Thyroid gland (tissue), 4 donors: ENCODE results near the gene BLVRA.

Experiments
- POLR2A ChIP-seq, 2 donors: fragments of 450-650 bp; IDR thresholded peaks; one replicate each; pipeline ENCODE4 v1.6.1; 2017; ENCODE audit warnings: antibody characterized with exemption in 2 of 2, mild to moderate bottlenecking in 2 of 2, moderate library complexity in 1 of 2
- TF ChIP-seq, protein P1 (sequence below), 6 experiments: fragments of 200-600 bp in 3 of 6; fragments of 450-650 bp in 3 of 6; sonication (generic) in 3 of 6; IDR thresholded peaks; one replicate each; pipeline ENCODE4 v1.5.1; 2016 to 2019; ENCODE audit warnings: antibody characterized with exemption in 6 of 6, mild to moderate bottlenecking in 2 of 6, inconsistent platforms in 1 of 6, moderate library complexity in 1 of 6

- no peak for TF ChIP-seq POLR2A (IDR thresholded peaks at IDR 0.05)
- TF ChIP-seq, protein P1, sequence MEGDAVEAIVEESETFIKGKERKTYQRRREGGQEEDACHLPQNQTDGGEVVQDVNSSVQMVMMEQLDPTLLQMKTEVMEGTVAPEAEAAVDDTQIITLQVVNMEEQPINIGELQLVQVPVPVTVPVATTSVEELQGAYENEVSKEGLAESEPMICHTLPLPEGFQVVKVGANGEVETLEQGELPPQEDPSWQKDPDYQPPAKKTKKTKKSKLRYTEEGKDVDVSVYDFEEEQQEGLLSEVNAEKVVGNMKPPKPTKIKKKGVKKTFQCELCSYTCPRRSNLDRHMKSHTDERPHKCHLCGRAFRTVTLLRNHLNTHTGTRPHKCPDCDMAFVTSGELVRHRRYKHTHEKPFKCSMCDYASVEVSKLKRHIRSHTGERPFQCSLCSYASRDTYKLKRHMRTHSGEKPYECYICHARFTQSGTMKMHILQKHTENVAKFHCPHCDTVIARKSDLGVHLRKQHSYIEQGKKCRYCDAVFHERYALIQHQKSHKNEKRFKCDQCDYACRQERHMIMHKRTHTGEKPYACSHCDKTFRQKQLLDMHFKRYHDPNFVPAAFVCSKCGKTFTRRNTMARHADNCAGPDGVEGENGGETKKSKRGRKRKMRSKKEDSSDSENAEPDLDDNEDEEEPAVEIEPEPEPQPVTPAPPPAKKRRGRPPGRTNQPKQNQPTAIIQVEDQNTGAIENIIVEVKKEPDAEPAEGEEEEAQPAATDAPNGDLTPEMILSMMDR (IDR thresholded peaks at IDR 0.05), result no peak
Measured at GRCh38 chr7:43763183-43763582, 4.7 kb downstream of the BLVRA start.
